Retinal pigment epithelial cell (primary cell): ENCODE results near the gene TCAIM.

Experiments
- DNase-seq: peaks from one replicate; pipeline ENCODE4 v3.0.0-alpha.2; 2010; ENCODE audit warnings: low read depth
- H3K4me3 ChIP-seq: 2 replicates; pipeline ENCODE4 v1.5.1; 2011; ENCODE audit warnings: mild to moderate bottlenecking, low read length, control low read depth, moderate library complexity
- TF ChIP-seq, protein P1 (sequence below): conservative IDR thresholded peaks from 2 replicates; pipeline ENCODE4 v1.5.1; 2011; ENCODE audit warnings: low read depth, low read length, control low read depth, inconsistent platforms

Gene TCAIM

GRCh38 chr3:44419923-44420650 is 81.5 kb downstream of the TCAIM start:
- H3K4me3 ChIP-seq = no peak overlapping the region
- DNase-seq = no peak
- TF ChIP-seq, protein P1, sequence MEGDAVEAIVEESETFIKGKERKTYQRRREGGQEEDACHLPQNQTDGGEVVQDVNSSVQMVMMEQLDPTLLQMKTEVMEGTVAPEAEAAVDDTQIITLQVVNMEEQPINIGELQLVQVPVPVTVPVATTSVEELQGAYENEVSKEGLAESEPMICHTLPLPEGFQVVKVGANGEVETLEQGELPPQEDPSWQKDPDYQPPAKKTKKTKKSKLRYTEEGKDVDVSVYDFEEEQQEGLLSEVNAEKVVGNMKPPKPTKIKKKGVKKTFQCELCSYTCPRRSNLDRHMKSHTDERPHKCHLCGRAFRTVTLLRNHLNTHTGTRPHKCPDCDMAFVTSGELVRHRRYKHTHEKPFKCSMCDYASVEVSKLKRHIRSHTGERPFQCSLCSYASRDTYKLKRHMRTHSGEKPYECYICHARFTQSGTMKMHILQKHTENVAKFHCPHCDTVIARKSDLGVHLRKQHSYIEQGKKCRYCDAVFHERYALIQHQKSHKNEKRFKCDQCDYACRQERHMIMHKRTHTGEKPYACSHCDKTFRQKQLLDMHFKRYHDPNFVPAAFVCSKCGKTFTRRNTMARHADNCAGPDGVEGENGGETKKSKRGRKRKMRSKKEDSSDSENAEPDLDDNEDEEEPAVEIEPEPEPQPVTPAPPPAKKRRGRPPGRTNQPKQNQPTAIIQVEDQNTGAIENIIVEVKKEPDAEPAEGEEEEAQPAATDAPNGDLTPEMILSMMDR = no peak

- H3K4me3 ChIP-seq = no peak overlapping the region
- TF ChIP-seq, protein P1 = no peak
- no peak for DNase-seq
Measured at GRCh38 chr3:44420676-44421075, 82.1 kb downstream of the TCAIM start.

- no peak for DNase-seq
- TF ChIP-seq, protein P1 = no peak
- no peak overlapping the region for H3K4me3 ChIP-seq
Measured at GRCh38 chr3:44421280-44421679, 82.7 kb downstream of the TCAIM start.

GRCh38 chr3:44424758-44425157 is 86.2 kb downstream of the TCAIM start:
- TF ChIP-seq, protein P1 = no peak
- DNase-seq = no peak

GRCh38 chr3:44427683-44428082 is 89.1 kb downstream of the TCAIM start:
- no peak for DNase-seq
- H3K4me3 ChIP-seq = no peak overlapping the region
- TF ChIP-seq, protein P1 = no peak

More at GRCh38 chr3:44424758-44425157, 86.2 kb downstream of the TCAIM start:
- H3K4me3 ChIP-seq = no peak overlapping the region

DNA sequence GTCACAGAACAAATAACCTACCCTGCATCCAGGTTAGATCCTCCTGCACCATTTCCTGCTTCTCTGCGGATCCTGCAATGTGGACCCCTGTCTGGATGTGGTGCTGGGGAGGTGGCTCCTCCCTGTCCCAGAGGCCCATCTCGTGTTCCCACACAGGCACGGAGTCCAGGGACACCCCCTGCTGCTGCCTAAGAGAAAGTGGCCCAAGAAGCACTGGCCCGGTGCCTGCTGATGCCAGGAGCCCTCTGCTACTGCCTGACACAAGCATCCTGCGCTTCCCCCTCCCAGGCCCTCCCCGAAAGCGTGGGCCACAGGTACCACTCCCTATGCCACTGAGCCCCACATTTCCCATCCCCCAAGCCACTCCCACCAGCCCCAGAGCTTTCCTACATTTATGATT is 90.3 kb downstream of the TCAIM start:
- TF ChIP-seq, protein P1 = no peak
- no peak overlapping the region for H3K4me3 ChIP-seq
- DNase-seq = no peak

DNA sequence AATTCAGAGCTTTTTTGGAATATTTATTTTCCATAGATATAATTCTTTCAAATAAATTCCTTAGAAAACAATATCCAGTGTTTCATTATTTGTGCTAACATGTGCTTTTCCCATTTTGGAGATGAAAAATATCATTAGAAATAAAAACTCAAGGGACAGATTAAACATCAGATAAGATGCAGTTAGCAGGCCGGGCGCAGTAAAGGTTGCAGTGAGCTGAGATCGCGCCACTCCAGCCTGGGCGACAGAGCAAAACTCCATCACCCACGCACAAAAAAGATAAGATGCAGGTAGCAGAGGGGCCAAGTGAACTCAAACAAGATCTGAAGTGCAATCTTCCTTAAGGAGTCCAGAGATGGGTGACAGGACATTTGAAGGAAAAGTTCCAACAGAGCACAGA is 90.9 kb downstream of the TCAIM start:
- H3K4me3 ChIP-seq = no peak overlapping the region
- TF ChIP-seq, protein P1 = no peak
- no peak for DNase-seq
